ENCODE data around the gene SNRNP200.
"Not testable (repeated sequence)": the region's sequence is repeated elsewhere in the genome, so short reads cannot be mapped to it uniquely, and the experiment has no call there.

Gene SNRNP200

DNA sequence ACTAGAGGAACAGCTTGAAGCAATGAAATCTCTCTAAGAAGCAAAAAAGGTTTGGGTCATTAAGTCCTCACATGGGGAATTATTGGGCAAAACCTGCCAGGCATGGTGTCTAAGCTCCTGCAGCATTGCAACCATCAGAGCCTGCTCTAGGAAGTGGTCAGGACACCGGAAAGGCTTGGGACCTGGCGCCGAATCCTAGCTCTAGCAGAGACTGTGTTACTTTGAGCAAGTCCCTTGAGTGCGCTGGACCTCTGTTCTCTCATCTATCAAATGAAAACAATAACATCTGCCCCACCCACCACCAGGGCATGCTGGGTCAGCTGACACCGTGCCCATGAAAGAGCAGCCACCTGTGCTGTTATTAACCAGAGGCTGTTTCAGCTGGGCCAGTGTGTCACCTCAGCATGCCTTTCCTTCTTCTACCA lies 45.8 kb downstream of the SNRNP200 start (continued):
- no peak for TF ChIP-seq ZNF8 (CRISPR knock-in tag; IDR thresholded peaks at IDR 0.05)
- no peak for TF ChIP-seq OSR1 (CRISPR knock-in tag; IDR thresholded peaks at IDR 0.05)
- no peak for TF ChIP-seq ZFP3 (CRISPR knock-in tag; IDR thresholded peaks at IDR 0.05)

DNA sequence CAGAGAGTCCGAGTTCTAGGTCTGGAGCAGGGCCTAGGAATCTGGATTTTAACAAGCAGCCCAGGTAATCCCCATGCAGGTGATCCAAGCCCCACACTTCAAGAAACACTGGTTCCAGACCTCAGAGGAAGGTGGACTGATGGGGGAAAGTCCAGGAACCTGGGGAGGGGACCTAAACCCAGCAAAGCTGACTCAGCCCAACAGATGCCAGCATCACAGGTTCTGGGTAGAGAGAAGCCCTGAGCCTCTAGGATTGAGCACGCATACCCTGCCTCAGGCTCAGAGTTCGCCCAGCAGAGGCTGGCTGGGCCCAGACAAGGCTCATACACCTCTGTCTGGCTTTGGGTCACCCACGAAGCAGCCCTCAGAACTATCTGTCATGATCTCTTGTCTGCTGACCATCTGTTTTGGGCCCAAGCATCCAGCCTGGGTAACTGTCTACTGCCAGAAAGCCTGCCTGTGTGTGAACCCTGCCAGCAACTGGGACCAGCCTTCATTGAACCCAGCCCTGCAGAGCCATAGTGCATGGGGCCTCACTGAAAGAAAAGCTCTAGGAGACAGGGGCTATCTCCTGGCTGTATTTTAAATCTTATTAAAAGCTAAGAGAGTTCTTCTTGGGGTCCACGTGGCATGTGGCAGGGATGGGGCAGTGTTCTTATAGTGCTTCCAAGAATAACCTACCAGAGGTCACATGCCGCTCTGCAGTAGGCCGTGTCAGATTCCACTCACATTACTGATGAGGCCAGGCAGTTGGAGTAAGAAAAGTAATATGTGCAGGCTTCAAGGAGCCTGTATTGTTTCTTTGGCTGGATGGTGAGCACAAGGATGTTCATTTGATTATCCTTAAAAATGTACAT lies 47.0 kb downstream of the SNRNP200 start:
- ATAC-seq: no peak
- TF ChIP-seq CSDC2 (CRISPR knock-in tag; IDR thresholded peaks at IDR 0.05) (no peak), ZFP3 (CRISPR knock-in tag; IDR thresholded peaks at IDR 0.05) (no peak), ZC3H10 (CRISPR knock-in tag; IDR thresholded peaks at IDR 0.05) (no peak), ZNF8 (CRISPR knock-in tag; IDR thresholded peaks at IDR 0.05) (no peak), BACH2 (CRISPR knock-in tag; IDR thresholded peaks at IDR 0.05; ENCODE audit: borderline replicate concordance) (no peak), RARB (CRISPR knock-in tag; IDR thresholded peaks at IDR 0.05) (no peak), ZNF565 (CRISPR knock-in tag; conservative IDR thresholded peaks at IDR 0.05; ENCODE audit: low read depth) (no peak), ZNF70 (CRISPR knock-in tag; IDR thresholded peaks at IDR 0.05) (no peak), SNAI2 (CRISPR knock-in tag; IDR thresholded peaks at IDR 0.05) (no peak), PPARA (CRISPR knock-in tag; IDR thresholded peaks at IDR 0.05; ENCODE audit: borderline replicate concordance) (no peak), ARNTL (CRISPR knock-in tag; IDR thresholded peaks at IDR 0.05; ENCODE audit: borderline replicate concordance, low read depth) (no peak)
- TF ChIP-seq, protein P1, sequence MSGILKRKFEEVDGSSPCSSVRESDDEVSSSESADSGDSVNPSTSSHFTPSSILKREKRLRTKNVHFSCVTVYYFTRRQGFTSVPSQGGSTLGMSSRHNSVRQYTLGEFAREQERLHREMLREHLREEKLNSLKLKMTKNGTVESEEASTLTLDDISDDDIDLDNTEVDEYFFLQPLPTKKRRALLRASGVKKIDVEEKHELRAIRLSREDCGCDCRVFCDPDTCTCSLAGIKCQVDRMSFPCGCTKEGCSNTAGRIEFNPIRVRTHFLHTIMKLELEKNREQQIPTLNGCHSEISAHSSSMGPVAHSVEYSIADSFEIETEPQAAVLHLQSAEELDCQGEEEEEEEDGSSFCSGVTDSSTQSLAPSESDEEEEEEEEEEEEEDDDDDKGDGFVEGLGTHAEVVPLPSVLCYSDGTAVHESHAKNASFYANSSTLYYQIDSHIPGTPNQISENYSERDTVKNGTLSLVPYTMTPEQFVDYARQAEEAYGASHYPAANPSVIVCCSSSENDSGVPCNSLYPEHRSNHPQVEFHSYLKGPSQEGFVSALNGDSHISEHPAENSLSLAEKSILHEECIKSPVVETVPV (CRISPR knock-in tag; IDR thresholded peaks at IDR 0.05): no peak

DNA sequence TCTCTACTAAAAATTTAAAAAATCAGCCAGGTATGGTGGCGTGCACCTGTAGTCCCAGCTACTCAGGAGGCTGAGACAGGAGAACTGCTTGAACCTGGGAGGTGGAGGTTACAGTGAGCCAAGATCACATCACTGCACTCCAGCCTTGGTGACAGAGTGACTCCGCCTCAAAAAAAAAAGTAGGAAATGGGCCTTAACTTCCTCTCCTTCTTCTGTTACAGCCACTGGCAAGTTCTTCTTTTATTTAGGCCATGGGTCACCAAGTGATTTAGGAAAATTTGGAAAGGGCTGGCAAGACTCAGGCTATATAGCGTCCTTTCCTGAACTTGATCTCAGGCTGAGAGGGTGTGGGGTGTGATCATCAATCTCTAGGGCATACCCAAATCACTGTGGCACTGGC lies 47.6 kb downstream of the SNRNP200 start:
- not testable (repeated sequence) for ATAC-seq

DNA sequence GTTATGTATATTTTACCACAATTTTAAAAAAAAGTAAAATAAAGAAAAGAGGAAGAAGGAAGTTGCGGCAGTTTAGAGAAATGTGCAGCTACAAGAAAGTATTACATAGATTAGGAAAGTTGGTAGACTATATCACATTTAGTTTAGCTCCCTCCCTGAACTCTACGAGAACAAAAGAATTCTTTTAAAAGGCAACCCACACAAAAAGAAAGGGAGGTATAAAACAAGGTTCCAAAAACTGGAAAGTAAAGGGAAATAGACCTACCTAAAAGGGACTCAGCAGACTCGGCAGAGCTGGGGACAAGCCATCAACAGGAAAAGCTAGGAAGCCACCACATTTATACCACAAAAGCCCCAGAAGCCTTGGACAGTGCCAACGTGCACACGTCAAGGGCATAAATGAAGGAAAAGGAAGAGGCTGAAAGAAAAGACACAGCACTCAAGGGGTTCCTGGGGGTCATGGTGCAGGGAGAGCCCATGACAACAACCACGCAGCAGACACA lies 48.7 kb downstream of the SNRNP200 start:
- no peak for ATAC-seq
- TF ChIP-seq ZC3H10 (CRISPR knock-in tag; IDR thresholded peaks at IDR 0.05) (no peak), PPARA (CRISPR knock-in tag; IDR thresholded peaks at IDR 0.05; ENCODE audit: borderline replicate concordance) (no peak), ZNF70 (CRISPR knock-in tag; IDR thresholded peaks at IDR 0.05) (no peak), TOX (CRISPR knock-in tag; IDR thresholded peaks at IDR 0.05; ENCODE audit: borderline replicate concordance) (no peak), SNAI2 (CRISPR knock-in tag; IDR thresholded peaks at IDR 0.05) (no peak), CSDC2 (CRISPR knock-in tag; IDR thresholded peaks at IDR 0.05) (no peak), OSR1 (CRISPR knock-in tag; IDR thresholded peaks at IDR 0.05) (no peak), BACH2 (CRISPR knock-in tag; IDR thresholded peaks at IDR 0.05; ENCODE audit: borderline replicate concordance) (no peak), RARB (CRISPR knock-in tag; IDR thresholded peaks at IDR 0.05) (no peak), ZFP30 (CRISPR knock-in tag; IDR thresholded peaks at IDR 0.05) (no peak), ZFP3 (CRISPR knock-in tag; IDR thresholded peaks at IDR 0.05) (no peak), ZNF565 (CRISPR knock-in tag; conservative IDR thresholded peaks at IDR 0.05; ENCODE audit: low read depth) (no peak), GLIS3 (CRISPR knock-in tag; IDR thresholded peaks at IDR 0.05) (no peak), ISL1 (CRISPR knock-in tag; IDR thresholded peaks at IDR 0.05) (no peak)
- TF ChIP-seq, protein P2, sequence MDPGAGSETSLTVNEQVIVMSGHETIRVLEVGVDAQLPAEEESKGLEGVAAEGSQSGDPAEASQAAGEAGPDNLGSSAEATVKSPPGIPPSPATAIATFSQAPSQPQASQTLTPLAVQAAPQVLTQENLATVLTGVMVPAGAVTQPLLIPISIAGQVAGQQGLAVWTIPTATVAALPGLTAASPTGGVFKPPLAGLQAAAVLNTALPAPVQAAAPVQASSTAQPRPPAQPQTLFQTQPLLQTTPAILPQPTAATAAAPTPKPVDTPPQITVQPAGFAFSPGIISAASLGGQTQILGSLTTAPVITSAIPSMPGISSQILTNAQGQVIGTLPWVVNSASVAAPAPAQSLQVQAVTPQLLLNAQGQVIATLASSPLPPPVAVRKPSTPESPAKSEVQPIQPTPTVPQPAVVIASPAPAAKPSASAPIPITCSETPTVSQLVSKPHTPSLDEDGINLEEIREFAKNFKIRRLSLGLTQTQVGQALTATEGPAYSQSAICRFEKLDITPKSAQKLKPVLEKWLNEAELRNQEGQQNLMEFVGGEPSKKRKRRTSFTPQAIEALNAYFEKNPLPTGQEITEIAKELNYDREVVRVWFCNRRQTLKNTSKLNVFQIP (CRISPR knock-in tag; IDR thresholded peaks at IDR 0.05; ENCODE audit: borderline replicate concordance, low read depth): no peak
- TF ChIP-seq, protein P3, sequence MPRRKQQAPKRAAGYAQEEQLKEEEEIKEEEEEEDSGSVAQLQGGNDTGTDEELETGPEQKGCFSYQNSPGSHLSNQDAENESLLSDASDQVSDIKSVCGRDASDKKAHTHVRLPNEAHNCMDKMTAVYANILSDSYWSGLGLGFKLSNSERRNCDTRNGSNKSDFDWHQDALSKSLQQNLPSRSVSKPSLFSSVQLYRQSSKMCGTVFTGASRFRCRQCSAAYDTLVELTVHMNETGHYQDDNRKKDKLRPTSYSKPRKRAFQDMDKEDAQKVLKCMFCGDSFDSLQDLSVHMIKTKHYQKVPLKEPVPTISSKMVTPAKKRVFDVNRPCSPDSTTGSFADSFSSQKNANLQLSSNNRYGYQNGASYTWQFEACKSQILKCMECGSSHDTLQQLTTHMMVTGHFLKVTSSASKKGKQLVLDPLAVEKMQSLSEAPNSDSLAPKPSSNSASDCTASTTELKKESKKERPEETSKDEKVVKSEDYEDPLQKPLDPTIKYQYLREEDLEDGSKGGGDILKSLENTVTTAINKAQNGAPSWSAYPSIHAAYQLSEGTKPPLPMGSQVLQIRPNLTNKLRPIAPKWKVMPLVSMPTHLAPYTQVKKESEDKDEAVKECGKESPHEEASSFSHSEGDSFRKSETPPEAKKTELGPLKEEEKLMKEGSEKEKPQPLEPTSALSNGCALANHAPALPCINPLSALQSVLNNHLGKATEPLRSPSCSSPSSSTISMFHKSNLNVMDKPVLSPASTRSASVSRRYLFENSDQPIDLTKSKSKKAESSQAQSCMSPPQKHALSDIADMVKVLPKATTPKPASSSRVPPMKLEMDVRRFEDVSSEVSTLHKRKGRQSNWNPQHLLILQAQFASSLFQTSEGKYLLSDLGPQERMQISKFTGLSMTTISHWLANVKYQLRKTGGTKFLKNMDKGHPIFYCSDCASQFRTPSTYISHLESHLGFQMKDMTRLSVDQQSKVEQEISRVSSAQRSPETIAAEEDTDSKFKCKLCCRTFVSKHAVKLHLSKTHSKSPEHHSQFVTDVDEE (CRISPR knock-in tag; IDR thresholded peaks at IDR 0.05): no peak
- TF ChIP-seq, protein P4, sequence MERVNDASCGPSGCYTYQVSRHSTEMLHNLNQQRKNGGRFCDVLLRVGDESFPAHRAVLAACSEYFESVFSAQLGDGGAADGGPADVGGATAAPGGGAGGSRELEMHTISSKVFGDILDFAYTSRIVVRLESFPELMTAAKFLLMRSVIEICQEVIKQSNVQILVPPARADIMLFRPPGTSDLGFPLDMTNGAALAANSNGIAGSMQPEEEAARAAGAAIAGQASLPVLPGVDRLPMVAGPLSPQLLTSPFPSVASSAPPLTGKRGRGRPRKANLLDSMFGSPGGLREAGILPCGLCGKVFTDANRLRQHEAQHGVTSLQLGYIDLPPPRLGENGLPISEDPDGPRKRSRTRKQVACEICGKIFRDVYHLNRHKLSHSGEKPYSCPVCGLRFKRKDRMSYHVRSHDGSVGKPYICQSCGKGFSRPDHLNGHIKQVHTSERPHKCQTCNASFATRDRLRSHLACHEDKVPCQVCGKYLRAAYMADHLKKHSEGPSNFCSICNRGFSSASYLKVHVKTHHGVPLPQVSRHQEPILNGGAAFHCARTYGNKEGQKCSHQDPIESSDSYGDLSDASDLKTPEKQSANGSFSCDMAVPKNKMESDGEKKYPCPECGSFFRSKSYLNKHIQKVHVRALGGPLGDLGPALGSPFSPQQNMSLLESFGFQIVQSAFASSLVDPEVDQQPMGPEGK (CRISPR knock-in tag; IDR thresholded peaks at IDR 0.05; ENCODE audit: borderline replicate concordance): no peak

Data from SK-N-SH treated with all-trans-retinoic acid at 6 μM for 48 hours (cell line).